Activated naive CD4-positive, alpha-beta T cell treated with anti-CD3 and anti-CD28 coated beads, Interleukin-2, amount 50 U/mL, for 72 hours (primary cell): ENCODE results near the gene SEMA4D. TPM values are rescaled to one million over a fixed set of nuclear protein-coding genes. Genes with fewer than 3 reads are reported as not detected.

Experiments
- ATAC-seq, 2 donors: fragments of 150-1000 bp; cut with Tn5 transposase; 2 replicates each; pipeline ENCODE4 v1.10.0; 2021; ENCODE audit warnings: mild to moderate bottlenecking in 2 of 2, moderate library complexity in 2 of 2
- DNase-seq, 2 donors: peaks; one replicate each; pipeline ENCODE4 v3.0.0; 2021 to 2022; ENCODE audit warnings: low spot score in 2 of 2
- H3K27ac Mint-ChIP-seq, 2 donors: one replicate each; pipeline ENCODE4 v1.8.0; 2022; ENCODE audit warnings: mild to moderate bottlenecking in 2 of 2, mixed read lengths in 2 of 2
- H3K36me3 Mint-ChIP-seq, 2 donors: one replicate each; pipeline ENCODE4 v1.8.0; 2022; ENCODE audit warnings: mixed read lengths in 2 of 2
- H3K9me3 Mint-ChIP-seq, 2 donors: one replicate each; pipeline ENCODE4 v1.8.0; 2022; ENCODE audit warnings: mixed read lengths in 2 of 2
- total RNA-seq, 2 donors: library from RNA; stranded (reverse); gene quantifications; one replicate each; pipeline ENCODE4 v1.2.3, GENCODE V29; 2022

The SEMA4D gene
- total RNA-seq, 2 donors from 2014 or later = 211 to 278 TPM

GRCh38 chr9:89395931-89396710 is 101.8 kb downstream of the SEMA4D start:
- ATAC-seq (no peak), DNase-seq (no peak)
- H3K27ac Mint-ChIP-seq = no peak overlapping the region
- H3K9me3 Mint-ChIP-seq = no peaks in the 10 kb centered on the region
- peaks cover 29 to 44% of the 10 kb centered on the region in 2 donors for H3K36me3 Mint-ChIP-seq

GRCh38 chr9:89394412-89394811 is 103.5 kb downstream of the SEMA4D start:
- no peak for ATAC-seq
- DNase-seq = no peak
- Mint-ChIP-seq H3K27ac (peak overlapping the region; percentile 19 to 75), H3K9me3 (no peaks in the 10 kb centered on the region), H3K36me3 (peaks cover 28 to 50% of the 10 kb centered on the region in 2 donors)

GRCh38 chr9:89391585-89391984 is 106.3 kb downstream of the SEMA4D start:
- Mint-ChIP-seq H3K27ac (peak overlapping the region; percentile 75 to 77), H3K36me3 (peaks cover 29 to 52% of the 10 kb centered on the region in 2 donors), H3K9me3 (no peaks in the 10 kb centered on the region)
- DNase-seq (no peak), ATAC-seq (no peak)

GRCh38 chr9:89390578-89391116 is 107.3 kb downstream of the SEMA4D start:
- no peak for DNase-seq
- ATAC-seq = no peak
- Mint-ChIP-seq H3K36me3 (peaks cover 29 to 55% of the 10 kb centered on the region in 2 donors), H3K27ac (peak overlapping the region; percentile 75 to 89), H3K9me3 (no peaks in the 10 kb centered on the region)

DNA sequence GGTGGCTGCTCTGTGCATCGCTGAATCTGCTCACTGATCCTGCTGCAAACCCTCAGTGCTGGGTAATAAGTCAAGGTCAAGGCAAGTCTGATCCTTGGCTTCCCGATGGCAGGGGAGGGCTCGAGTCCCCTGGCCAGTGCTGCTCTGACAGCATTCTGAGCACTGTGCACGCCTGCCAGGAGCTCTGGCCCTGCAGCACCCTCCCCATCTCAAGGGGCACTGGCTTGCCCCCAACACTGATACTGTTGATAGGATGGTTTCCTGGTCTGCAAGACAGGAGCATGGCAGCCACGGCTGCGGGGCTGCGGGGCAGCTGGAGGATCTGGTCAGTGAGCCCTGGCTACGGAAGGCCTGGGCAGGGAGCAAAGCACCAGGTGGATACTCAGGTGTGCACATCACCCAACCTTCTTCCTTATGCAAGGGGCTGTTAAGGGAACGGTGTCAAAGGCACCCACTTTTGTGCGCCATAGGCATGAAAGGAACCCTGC is 107.8 kb downstream of the SEMA4D start:
- Mint-ChIP-seq H3K36me3 (peaks cover 29 to 55% of the 10 kb centered on the region in 2 donors), H3K27ac (peak overlapping the region; percentile 75 to 89), H3K9me3 (no peaks in the 10 kb centered on the region)
- no peak for DNase-seq
- no peak for ATAC-seq

DNA sequence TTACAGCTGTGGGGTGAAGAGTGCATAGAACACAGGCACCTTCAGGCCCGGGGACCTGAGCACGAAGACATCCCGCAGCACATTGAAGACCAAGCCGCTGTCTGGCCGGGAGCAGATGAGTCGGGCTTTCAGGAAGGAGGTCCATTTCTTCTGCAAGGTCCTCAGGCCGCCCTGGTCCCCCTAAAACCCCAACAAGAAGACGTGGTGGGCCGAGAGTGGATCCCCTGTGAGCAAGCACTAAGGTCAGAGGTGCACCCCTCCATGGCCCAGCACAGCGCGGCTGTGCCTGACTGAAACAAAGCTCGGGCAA is 109.1 kb downstream of the SEMA4D start:
- H3K9me3 Mint-ChIP-seq = no peaks in the 10 kb centered on the region
- peak overlapping the region in 1 of 2 donors; percentile 72 for H3K27ac Mint-ChIP-seq
- DNase-seq (no peak), ATAC-seq (no peak)
- H3K36me3 Mint-ChIP-seq = peaks cover 22 to 45% of the 10 kb centered on the region in 2 donors

GRCh38 chr9:89388084-89388867 is 109.6 kb downstream of the SEMA4D start:
- DNase-seq (no peak), ATAC-seq (no peak)
- no peaks in the 10 kb centered on the region for H3K9me3 Mint-ChIP-seq
- H3K36me3 Mint-ChIP-seq = peaks cover 19 to 42% of the 10 kb centered on the region in 2 donors
- peak overlapping the region in 1 of 2 donors; percentile 84 for H3K27ac Mint-ChIP-seq

DNA sequence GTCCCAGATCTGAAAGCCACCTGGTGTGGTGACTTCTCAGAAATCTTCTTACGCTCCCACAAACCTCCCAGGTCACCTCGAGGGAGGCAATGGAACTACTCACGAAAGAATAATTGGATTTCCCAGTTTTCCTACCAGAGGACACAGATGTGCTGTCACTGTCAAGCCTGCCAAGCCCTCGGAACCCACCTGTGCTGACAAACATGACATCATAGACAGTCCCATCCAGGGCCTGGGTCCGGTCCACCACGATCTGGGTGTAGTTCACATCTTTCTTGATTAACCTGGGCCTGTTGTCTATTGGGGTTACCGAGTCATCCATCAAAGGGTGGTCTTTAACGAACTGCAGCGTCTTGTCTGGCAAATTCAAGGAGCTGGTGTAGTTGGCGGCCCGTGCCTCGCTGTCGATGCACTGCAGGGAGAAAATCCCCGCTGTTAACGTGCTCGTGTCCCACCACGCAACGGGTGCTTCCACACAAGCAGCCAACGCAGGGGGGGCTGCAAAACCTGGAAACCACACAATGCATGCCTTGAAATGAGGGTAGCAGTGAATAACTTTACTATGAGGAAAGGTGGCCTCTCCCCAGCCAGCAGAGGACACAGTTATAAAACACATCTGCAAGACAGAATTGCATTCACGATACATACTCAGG is 110.6 kb downstream of the SEMA4D start:
- H3K9me3 Mint-ChIP-seq = no peaks in the 10 kb centered on the region
- H3K36me3 Mint-ChIP-seq = peaks cover 12 to 40% of the 10 kb centered on the region in 2 donors
- ATAC-seq (no peak), DNase-seq (no peak)
- peak overlapping the region in 1 of 2 donors; percentile 84 for H3K27ac Mint-ChIP-seq

DNA sequence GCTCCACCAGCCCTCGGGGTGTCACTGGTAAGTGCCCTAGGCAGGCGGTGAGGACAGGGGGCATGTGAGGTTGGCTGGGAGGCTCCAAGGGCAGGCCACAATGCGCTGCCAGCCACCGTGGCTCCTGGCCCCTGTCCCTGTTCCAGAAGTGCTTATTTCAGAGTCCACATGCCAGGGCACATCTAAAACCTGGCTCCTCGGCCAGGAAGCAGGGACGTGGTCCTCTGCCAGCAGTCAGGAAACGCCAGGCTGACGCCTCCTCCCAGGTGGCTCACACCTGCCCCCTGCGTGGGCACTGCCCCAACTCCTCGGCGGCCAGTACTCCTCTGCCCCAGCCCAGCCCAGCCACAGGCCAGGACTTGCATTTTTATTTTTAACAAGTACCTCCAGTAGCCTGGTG is 111.1 kb downstream of the SEMA4D start:
- Mint-ChIP-seq H3K9me3 (no peaks in the 10 kb centered on the region), H3K36me3 (peaks cover 10 to 46% of the 10 kb centered on the region in 2 donors), H3K27ac (peak overlapping the region; percentile 51 to 73)
- ATAC-seq = no peak
- DNase-seq = no peak

GRCh38 chr9:89386206-89386605 is 111.7 kb downstream of the SEMA4D start:
- Mint-ChIP-seq H3K36me3 (peaks cover 12 to 50% of the 10 kb centered on the region in 2 donors), H3K9me3 (no peaks in the 10 kb centered on the region), H3K27ac (peak overlapping the region; percentile 51 to 73)
- no peak for ATAC-seq
- DNase-seq = no peak

GRCh38 chr9:89384783-89385182 is 113.1 kb downstream of the SEMA4D start:
- H3K36me3 Mint-ChIP-seq = peaks cover 20 to 47% of the 10 kb centered on the region in 2 donors
- H3K27ac Mint-ChIP-seq = peak overlapping the region; percentile 69 to 77
- no peak for ATAC-seq
- H3K9me3 Mint-ChIP-seq = no peaks in the 10 kb centered on the region
- DNase-seq = no peak

GRCh38 chr9:89383721-89384300 is 114.1 kb downstream of the SEMA4D start:
- Mint-ChIP-seq H3K36me3 (peaks cover 29 to 57% of the 10 kb centered on the region in 2 donors), H3K27ac (peak overlapping the region; percentile 66 to 91), H3K9me3 (no peaks in the 10 kb centered on the region)
- DNase-seq = no peak
- no peak for ATAC-seq

DNA sequence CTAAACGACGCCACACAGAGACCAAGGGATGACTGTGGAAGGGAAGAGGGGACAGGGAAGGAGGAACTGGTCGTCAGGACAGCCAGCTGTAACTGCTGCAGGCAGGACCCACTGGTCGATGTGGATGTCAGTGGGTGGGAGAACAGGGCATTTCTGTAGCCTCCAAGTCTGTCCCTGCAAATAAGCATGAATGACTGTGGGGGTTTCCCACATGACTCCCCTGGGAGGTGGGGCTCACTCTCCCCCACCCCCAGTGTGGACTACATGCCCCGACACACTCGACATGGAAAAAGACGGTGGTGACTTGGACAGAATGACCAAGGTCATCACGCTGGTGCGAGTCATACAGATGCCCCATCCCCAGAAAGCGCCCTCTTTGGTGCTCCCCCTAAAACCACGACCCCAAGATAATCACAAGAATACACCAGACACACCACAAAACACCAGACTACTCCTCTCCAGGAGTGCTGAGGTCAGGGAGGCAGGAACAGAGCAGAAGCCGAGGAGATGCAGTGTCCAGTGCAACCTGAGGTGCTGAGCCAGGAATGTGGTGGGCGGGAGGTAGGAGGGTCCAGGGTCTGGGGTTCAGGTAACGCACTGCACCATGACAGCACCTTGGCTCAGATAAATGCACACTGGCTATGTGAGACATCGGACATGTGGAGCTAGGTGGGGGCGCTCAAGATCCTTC is 114.7 kb downstream of the SEMA4D start:
- DNase-seq (no peak), ATAC-seq (peak in 1 of 2 donors; percentile 21)
- Mint-ChIP-seq H3K36me3 (peaks cover 36 to 63% of the 10 kb centered on the region in 2 donors), H3K9me3 (no peaks in the 10 kb centered on the region), H3K27ac (peak overlapping the region; percentile 66 to 91)

DNA sequence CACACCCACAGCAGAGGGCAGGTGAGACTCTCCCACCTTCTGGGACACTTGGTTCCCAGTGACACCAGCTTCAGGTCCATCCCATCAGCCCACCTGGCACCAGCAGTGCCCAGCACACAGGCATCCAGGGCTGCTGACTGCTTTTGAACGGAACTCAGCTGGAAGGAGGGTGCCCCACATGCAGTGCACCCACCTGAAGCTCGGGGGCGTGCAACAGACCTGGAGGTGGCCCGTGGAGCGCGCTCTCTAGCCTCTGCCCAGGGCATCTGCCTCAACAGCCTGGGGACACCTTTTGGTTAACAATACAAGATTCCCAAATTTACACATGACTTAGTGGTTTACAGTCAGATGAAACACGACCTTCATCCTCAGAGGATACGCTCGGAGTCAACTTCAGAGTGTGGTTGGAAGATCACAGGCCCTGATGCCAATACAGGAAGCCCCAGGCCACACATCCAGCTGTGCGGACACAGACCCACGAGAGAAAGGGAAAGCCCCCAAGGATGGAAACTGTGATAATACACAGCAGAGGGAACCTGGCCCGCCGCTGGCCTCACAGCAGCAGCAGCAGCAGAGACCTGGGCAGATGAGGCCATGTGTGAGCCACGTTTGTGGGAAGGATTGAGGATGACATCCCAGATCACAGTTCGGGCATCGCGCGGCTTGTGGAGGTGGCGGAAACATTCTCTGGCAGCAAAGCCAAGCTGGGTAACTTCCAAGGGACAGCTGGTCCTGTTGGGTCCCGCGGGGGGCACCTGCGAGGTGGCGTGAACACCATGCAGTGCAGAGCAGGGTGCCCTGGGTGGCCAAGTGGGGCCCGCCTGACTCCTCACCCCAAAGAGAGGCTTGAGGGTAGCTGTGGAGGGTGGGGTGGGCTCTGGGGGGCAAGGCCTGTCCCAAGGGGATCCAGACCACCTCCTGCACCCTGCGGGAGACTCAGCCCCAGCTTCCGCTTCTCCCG is 115.6 kb downstream of the SEMA4D start:
- DNase-seq (peak in 1 of 2 donors; percentile 78), ATAC-seq (peak; percentile 39 to 89)
- peak overlapping the region; percentile 66 to 93 for H3K27ac Mint-ChIP-seq
- peaks cover 32 to 68% of the 10 kb centered on the region in 2 donors for H3K36me3 Mint-ChIP-seq
- H3K9me3 Mint-ChIP-seq = no peaks in the 10 kb centered on the region

GRCh38 chr9:89381308-89381609 is 116.7 kb downstream of the SEMA4D start:
- peaks cover 31 to 70% of the 10 kb centered on the region in 2 donors for H3K36me3 Mint-ChIP-seq
- H3K27ac Mint-ChIP-seq = peak overlapping the region; percentile 66 to 93

More at GRCh38 chr9:89381308-89381609, 116.7 kb downstream of the SEMA4D start:
- DNase-seq (no peak), ATAC-seq (no peak)
- no peaks in the 10 kb centered on the region for H3K9me3 Mint-ChIP-seq
